Measurements from ENCODE around the gene SPTBN5. TPM values are rescaled to one million over a fixed set of nuclear protein-coding genes. Genes with fewer than 3 reads are reported as not detected.

The SPTBN5 gene
- total and polyA plus RNA-seq, 2 experiments from 2014 or later = 0.57 to 1.1 TPM

GRCh38 chr15:41816788-41817187 is 77.1 kb downstream of the SPTBN5 start (continued):
- TF ChIP-seq, protein P1, sequence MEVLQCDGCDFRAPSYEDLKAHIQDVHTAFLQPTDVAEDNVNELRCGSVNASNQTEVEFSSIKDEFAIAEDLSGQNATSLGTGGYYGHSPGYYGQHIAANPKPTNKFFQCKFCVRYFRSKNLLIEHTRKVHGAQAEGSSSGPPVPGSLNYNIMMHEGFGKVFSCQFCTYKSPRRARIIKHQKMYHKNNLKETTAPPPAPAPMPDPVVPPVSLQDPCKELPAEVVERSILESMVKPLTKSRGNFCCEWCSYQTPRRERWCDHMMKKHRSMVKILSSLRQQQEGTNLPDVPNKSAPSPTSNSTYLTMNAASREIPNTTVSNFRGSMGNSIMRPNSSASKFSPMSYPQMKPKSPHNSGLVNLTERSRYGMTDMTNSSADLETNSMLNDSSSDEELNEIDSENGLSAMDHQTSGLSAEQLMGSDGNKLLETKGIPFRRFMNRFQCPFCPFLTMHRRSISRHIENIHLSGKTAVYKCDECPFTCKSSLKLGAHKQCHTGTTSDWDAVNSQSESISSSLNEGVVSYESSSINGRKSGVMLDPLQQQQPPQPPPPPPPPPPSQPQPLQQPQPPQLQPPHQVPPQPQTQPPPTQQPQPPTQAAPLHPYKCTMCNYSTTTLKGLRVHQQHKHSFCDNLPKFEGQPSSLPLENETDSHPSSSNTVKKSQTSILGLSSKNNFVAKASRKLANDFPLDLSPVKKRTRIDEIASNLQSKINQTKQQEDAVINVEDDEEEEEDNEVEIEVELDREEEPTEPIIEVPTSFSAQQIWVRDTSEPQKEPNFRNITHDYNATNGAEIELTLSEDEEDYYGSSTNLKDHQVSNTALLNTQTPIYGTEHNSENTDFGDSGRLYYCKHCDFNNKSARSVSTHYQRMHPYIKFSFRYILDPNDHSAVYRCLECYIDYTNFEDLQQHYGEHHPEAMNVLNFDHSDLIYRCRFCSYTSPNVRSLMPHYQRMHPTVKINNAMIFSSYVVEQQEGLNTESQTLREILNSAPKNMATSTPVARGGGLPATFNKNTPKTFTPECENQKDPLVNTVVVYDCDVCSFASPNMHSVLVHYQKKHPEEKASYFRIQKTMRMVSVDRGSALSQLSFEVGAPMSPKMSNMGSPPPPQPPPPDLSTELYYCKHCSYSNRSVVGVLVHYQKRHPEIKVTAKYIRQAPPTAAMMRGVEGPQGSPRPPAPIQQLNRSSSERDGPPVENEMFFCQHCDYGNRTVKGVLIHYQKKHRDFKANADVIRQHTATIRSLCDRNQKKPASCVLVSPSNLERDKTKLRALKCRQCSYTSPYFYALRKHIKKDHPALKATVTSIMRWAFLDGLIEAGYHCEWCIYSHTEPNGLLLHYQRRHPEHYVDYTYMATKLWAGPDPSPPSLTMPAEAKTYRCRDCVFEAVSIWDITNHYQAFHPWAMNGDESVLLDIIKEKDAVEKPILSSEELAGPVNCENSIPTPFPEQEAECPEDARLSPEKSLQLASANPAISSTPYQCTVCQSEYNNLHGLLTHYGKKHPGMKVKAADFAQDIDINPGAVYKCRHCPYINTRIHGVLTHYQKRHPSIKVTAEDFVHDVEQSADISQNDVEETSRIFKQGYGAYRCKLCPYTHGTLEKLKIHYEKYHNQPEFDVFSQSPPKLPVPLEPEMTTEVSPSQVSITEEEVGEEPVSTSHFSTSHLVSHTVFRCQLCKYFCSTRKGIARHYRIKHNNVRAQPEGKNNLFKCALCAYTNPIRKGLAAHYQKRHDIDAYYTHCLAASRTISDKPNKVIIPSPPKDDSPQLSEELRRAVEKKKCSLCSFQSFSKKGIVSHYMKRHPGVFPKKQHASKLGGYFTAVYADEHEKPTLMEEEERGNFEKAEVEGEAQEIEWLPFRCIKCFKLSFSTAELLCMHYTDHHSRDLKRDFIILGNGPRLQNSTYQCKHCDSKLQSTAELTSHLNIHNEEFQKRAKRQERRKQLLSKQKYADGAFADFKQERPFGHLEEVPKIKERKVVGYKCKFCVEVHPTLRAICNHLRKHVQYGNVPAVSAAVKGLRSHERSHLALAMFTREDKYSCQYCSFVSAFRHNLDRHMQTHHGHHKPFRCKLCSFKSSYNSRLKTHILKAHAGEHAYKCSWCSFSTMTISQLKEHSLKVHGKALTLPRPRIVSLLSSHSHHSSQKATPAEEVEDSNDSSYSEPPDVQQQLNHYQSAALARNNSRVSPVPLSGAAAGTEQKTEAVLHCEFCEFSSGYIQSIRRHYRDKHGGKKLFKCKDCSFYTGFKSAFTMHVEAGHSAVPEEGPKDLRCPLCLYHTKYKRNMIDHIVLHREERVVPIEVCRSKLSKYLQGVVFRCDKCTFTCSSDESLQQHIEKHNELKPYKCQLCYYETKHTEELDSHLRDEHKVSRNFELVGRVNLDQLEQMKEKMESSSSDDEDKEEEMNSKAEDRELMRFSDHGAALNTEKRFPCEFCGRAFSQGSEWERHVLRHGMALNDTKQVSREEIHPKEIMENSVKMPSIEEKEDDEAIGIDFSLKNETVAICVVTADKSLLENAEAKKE (CRISPR knock-in tag; IDR thresholded peaks at IDR 0.05) = no peak
- no peak for TF ChIP-seq STAT1 (IDR thresholded peaks at IDR 0.05; ENCODE audit: unreplicated experiment)
- no peak for TF ChIP-seq ZNF114 (CRISPR knock-in tag; IDR thresholded peaks at IDR 0.05)
- TF ChIP-seq, protein P2, sequence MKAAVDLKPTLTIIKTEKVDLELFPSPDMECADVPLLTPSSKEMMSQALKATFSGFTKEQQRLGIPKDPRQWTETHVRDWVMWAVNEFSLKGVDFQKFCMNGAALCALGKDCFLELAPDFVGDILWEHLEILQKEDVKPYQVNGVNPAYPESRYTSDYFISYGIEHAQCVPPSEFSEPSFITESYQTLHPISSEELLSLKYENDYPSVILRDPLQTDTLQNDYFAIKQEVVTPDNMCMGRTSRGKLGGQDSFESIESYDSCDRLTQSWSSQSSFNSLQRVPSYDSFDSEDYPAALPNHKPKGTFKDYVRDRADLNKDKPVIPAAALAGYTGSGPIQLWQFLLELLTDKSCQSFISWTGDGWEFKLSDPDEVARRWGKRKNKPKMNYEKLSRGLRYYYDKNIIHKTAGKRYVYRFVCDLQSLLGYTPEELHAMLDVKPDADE (IDR thresholded peaks at IDR 0.05) = no peak
- TF ChIP-seq EZH2 (IDR thresholded peaks at IDR 0.05; ENCODE audit: low read depth, unreplicated experiment) = no peak

GRCh38 chr15:41814534-41814933 is 79.3 kb downstream of the SPTBN5 start:
- no peak for ATAC-seq
- no peak for TF ChIP-seq NANOG (IDR thresholded peaks at IDR 0.05; ENCODE audit: borderline replicate concordance)
- TF ChIP-seq, protein P1 (CRISPR knock-in tag; IDR thresholded peaks at IDR 0.05) = no peak
- no peak for TF ChIP-seq EZH2 (IDR thresholded peaks at IDR 0.05; ENCODE audit: low read depth, unreplicated experiment)

More at GRCh38 chr15:41814534-41814933, 79.3 kb downstream of the SPTBN5 start:
- Histone ChIP-seq H3K79me2 (replicated peaks; ENCODE audit: insufficient read depth) (no peaks in the 10 kb centered on the region), H3F3A (replicated peaks; ENCODE audit: low read depth) (no peaks in the 10 kb centered on the region), H3K4me1 (ENCODE audit: insufficient read depth) (no peaks in the 10 kb centered on the region), H4K20me1 (replicated peaks; ENCODE audit: insufficient read depth) (no peaks in the 10 kb centered on the region), H3K9me2 (ENCODE audit: insufficient read depth) (no peaks in the 10 kb centered on the region), H3K27me3 (ENCODE audit: insufficient read depth) (no peaks in the 10 kb centered on the region), H2AFZ (no peak overlapping the region), H3K27ac (ENCODE audit: low read depth) (no peak overlapping the region), H3K4me3 (no peak overlapping the region), H3K4me2 (no peak overlapping the region), H3K36me3 (ENCODE audit: insufficient read depth) (no peaks in the 10 kb centered on the region)
- Mint-ChIP-seq H3K4me1 (0 out of 3 replicates have a peak, but pooled peaks cover 5% of the 10 kb centered on the region), H3K27me3 (ENCODE audit: insufficient read depth, low read depth, poor library complexity) (peaks cover 4% of the 10 kb centered on the region), H3K27ac (no peak overlapping the region), H3K9me3 (no peaks in the 10 kb centered on the region), H3K4me3 (no peak overlapping the region), H3K36me3 (ENCODE audit: low read depth) (no peaks in the 10 kb centered on the region; the same call in 2 of the 3 replicates)
- no peak for DNase-seq (ENCODE audit: low spot score)
